ENCODE results near the gene OR5M3.

OR5M3 gene

GRCh38 chr11:56486801-56487200 lies 13.6 kb upstream of the OR5M3 start:
- DNase-seq (no peak), ATAC-seq (ENCODE audit: insufficient read depth, low read depth) (no peak)
- no peak overlapping the region for H3K4me2 ChIP-seq (ENCODE audit: insufficient read depth, low read length)
- H3K79me2 ChIP-seq (ENCODE audit: insufficient read depth, low read length) = no peaks in the 10 kb centered on the region
- no peak overlapping the region for H3K9ac ChIP-seq (ENCODE audit: low read depth, low read length)
- no peaks in the 10 kb centered on the region for H3K36me3 ChIP-seq (ENCODE audit: insufficient read depth, low read length)
- H3K9me3 ChIP-seq (ENCODE audit: insufficient read depth, low read length, severe bottlenecking) = no peaks in the 10 kb centered on the region
- H4K20me1 ChIP-seq (ENCODE audit: insufficient read depth, low read length) = no peaks in the 10 kb centered on the region
- H3K4me3 ChIP-seq (ENCODE audit: low read depth in 1 of 2, low read length in 2 of 2) = no peak overlapping the region
- no peak overlapping the region for H3K27ac ChIP-seq (ENCODE audit: low read length)
- H3K27me3 ChIP-seq (ENCODE audit: insufficient read depth, low read length, poor library complexity) = no peaks in the 10 kb centered on the region
- TF ChIP-seq EZH2 (IDR thresholded peaks at IDR 0.05; ENCODE audit: borderline replicate concordance, low read depth, low read length, severe bottlenecking) (no peak), CTCF (IDR thresholded peaks at IDR 0.05; ENCODE audit: borderline replicate concordance, extremely low read depth, low read length, poor library complexity, severe bottlenecking) (no peak)
- H2AFZ ChIP-seq (ENCODE audit: low read depth, low read length) = no peak overlapping the region
- no peaks in the 10 kb centered on the region for H3K4me1 ChIP-seq (ENCODE audit: insufficient read depth, low read length)

GRCh38 chr11:56474729-56475235 lies 1.6 kb upstream of the OR5M3 start:
- Histone ChIP-seq H3K9ac (ENCODE audit: low read depth, low read length) (no peak overlapping the region), H3K4me2 (ENCODE audit: insufficient read depth, low read length) (no peak overlapping the region), H3K4me1 (ENCODE audit: insufficient read depth, low read length) (no peaks in the 10 kb centered on the region), H3K9me3 (ENCODE audit: insufficient read depth, low read length, severe bottlenecking) (no peaks in the 10 kb centered on the region), H3K27me3 (ENCODE audit: insufficient read depth, low read length, poor library complexity) (no peaks in the 10 kb centered on the region), H3K79me2 (ENCODE audit: insufficient read depth, low read length) (no peaks in the 10 kb centered on the region), H3K27ac (ENCODE audit: low read length) (no peak overlapping the region), H2AFZ (ENCODE audit: low read depth, low read length) (no peak overlapping the region), H4K20me1 (ENCODE audit: insufficient read depth, low read length) (no peaks in the 10 kb centered on the region), H3K36me3 (ENCODE audit: insufficient read depth, low read length) (no peaks in the 10 kb centered on the region), H3K4me3 (ENCODE audit: low read depth in 1 of 2, low read length in 2 of 2) (no peak overlapping the region)
- DNase-seq (no peak), ATAC-seq (ENCODE audit: insufficient read depth, low read depth) (no peak)
- TF ChIP-seq EZH2 (IDR thresholded peaks at IDR 0.05; ENCODE audit: borderline replicate concordance, low read depth, low read length, severe bottlenecking) (no peak), CTCF (IDR thresholded peaks at IDR 0.05; ENCODE audit: borderline replicate concordance, extremely low read depth, low read length, poor library complexity, severe bottlenecking) (no peak)

GRCh38 chr11:56457076-56457475 lies 16.1 kb downstream of the OR5M3 start:
- DNase-seq = no peak
- H2AFZ ChIP-seq (ENCODE audit: low read depth, low read length) = no peak overlapping the region
- H4K20me1 ChIP-seq (ENCODE audit: insufficient read depth, low read length) = no peaks in the 10 kb centered on the region
- H3K4me3 ChIP-seq (ENCODE audit: low read depth in 1 of 2, low read length in 2 of 2) = no peak overlapping the region
- H3K79me2 ChIP-seq (ENCODE audit: insufficient read depth, low read length) = no peaks in the 10 kb centered on the region
- no peaks in the 10 kb centered on the region for H3K4me1 ChIP-seq (ENCODE audit: insufficient read depth, low read length)
- no peak for TF ChIP-seq EZH2 (IDR thresholded peaks at IDR 0.05; ENCODE audit: borderline replicate concordance, low read depth, low read length, severe bottlenecking)
- no peak for TF ChIP-seq CTCF (IDR thresholded peaks at IDR 0.05; ENCODE audit: borderline replicate concordance, extremely low read depth, low read length, poor library complexity, severe bottlenecking)
- no peaks in the 10 kb centered on the region for H3K36me3 ChIP-seq (ENCODE audit: insufficient read depth, low read length)
- no peak overlapping the region for H3K9ac ChIP-seq (ENCODE audit: low read depth, low read length)
- H3K27me3 ChIP-seq (ENCODE audit: insufficient read depth, low read length, poor library complexity) = no peaks in the 10 kb centered on the region
- no peaks in the 10 kb centered on the region for H3K9me3 ChIP-seq (ENCODE audit: insufficient read depth, low read length, severe bottlenecking)
- no peak overlapping the region for H3K27ac ChIP-seq (ENCODE audit: low read length)
- H3K4me2 ChIP-seq (ENCODE audit: insufficient read depth, low read length) = no peak overlapping the region
- no peak for ATAC-seq (ENCODE audit: insufficient read depth, low read depth)

GRCh38 chr11:56453521-56453920 lies 19.6 kb downstream of the OR5M3 start:
- H3K4me3 ChIP-seq (ENCODE audit: low read depth in 1 of 2, low read length in 2 of 2) = no peak overlapping the region
- no peak overlapping the region for H3K4me2 ChIP-seq (ENCODE audit: insufficient read depth, low read length)
- H2AFZ ChIP-seq (ENCODE audit: low read depth, low read length) = no peak overlapping the region
- no peaks in the 10 kb centered on the region for H3K79me2 ChIP-seq (ENCODE audit: insufficient read depth, low read length)
- no peak for ATAC-seq (ENCODE audit: insufficient read depth, low read depth)
- H3K4me1 ChIP-seq (ENCODE audit: insufficient read depth, low read length) = no peaks in the 10 kb centered on the region
- no peaks in the 10 kb centered on the region for H3K36me3 ChIP-seq (ENCODE audit: insufficient read depth, low read length)
- H3K9ac ChIP-seq (ENCODE audit: low read depth, low read length) = no peak overlapping the region
- H3K27ac ChIP-seq (ENCODE audit: low read length) = no peak overlapping the region
- no peak for DNase-seq
- no peaks in the 10 kb centered on the region for H3K9me3 ChIP-seq (ENCODE audit: insufficient read depth, low read length, severe bottlenecking)
- no peaks in the 10 kb centered on the region for H4K20me1 ChIP-seq (ENCODE audit: insufficient read depth, low read length)
- H3K27me3 ChIP-seq (ENCODE audit: insufficient read depth, low read length, poor library complexity) = no peaks in the 10 kb centered on the region
- TF ChIP-seq CTCF (IDR thresholded peaks at IDR 0.05; ENCODE audit: borderline replicate concordance, extremely low read depth, low read length, poor library complexity, severe bottlenecking) = no peak
- TF ChIP-seq EZH2 (IDR thresholded peaks at IDR 0.05; ENCODE audit: borderline replicate concordance, low read depth, low read length, severe bottlenecking) = no peak
